DND-41 (cell line): Measurements from ENCODE around the gene DYNC1H1.

Source experiments
- CTCF ChIP-seq: IDR thresholded peaks from 2 replicates; pipeline ENCODE4 v1.5.1; 2012; ENCODE audit warnings: borderline replicate concordance, low read length, moderate library complexity, mild to moderate bottlenecking; ENCODE audit not compliant: poor library complexity, severe bottlenecking; ENCODE audit errors: extremely low read depth
- EZH2 ChIP-seq: IDR thresholded peaks from 3 replicates; pipeline ENCODE4 v1.6.1; 2012; ENCODE audit warnings: borderline replicate concordance, low read depth, mild to moderate bottlenecking, moderate library complexity, low read length, inconsistent platforms; ENCODE audit not compliant: severe bottlenecking

- no peak for TF ChIP-seq CTCF
- TF ChIP-seq EZH2: no peak
These were observed 141.0 kb downstream of the DYNC1H1 start for GRCh38 chr14:102105369-102105768.
